Measurements from ENCODE around the gene AGK. TPM values are rescaled to one million over a fixed set of nuclear protein-coding genes. Genes with fewer than 3 reads are reported as not detected.

Gene AGK
- total RNA-seq, 2 experiments from 2014 or later = 110 TPM

- ChIA-PET POLR2A (no interaction called here), CTCF (interaction anchor here (1.4 kb wide), 1 partner anchor 31 kb away, joined by 3 read pairs; no protein-coding TSS in a partner anchor)
Observed at GRCh38 chr7:141697211-141697871, 146.1 kb downstream of the AGK start.

DNA sequence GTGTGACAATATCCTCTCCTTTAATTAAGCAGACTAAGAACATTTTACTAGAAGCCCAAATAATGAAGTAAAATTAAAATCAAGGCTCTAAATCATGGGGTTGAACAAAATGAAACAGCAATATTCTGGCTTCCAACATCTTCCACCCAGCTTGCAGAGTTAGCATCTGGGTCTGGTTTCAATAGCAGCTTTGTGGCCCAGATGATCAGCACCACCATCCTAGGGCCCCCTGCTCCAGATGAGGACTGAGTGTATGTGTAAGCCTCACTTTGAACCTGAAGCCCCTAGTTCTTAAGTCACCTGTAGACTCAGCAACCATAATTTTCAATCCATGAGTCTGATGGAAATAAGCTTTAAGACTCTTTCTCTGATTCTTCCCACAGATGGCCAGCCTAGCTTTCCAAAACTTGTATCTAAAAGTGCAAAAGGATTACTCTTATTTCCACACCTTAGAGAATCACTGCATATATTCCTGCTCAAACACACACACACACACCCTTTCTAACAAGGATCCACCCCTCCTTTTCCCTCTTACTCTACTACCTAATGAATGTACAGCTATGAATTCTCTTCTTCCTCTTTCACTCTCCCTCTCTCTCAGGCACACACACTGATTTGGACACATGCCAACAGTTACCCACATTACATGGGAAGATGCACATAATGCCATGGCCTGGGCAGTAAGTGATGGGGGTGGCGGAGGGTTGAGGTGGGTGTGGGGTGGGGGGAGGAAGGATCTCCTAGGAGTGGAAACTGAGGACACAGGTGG is 147.2 kb downstream of the AGK start:
- POLR2A ChIA-PET = no interaction called here
- CTCF ChIA-PET = interaction anchor here (1.4 kb wide), 1 partner anchor 40 kb away, joined by 4 read pairs; the partner anchor contains the start of gene SSBP1

- POLR2A ChIA-PET = no interaction called here
- CTCF ChIA-PET = no interaction called here
Observed at GRCh38 chr7:141699860-141700259, 148.7 kb downstream of the AGK start.

DNA sequence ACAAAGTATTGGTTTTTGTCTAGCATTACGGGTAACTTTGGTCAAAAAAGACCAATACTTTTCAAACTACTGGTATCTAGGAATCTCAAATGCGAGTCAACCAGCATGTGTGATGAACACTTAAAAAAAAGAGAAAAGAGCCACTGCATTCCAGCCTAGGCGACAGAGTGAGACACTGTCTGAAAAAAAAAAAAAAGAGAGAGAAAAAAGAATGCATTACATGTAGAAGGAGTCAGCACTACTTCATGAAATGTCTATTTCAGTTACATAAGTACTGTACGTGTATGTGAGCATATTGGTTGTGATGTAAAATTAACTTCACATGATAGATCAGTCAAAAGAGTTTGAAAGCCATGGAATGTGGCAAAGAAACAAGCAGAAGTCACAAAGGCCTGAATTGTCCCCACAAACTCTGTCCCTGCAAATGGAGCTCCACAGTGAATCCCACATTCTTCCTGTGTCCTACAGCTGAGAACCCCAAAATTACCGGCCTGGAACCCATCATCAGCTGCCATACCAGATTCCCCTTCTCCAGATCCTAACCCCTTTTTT is 149.2 kb downstream of the AGK start:
- ChIA-PET POLR2A (no interaction called here), CTCF (interaction anchor here (2.1 kb wide), 1 partner anchor 38 kb away, joined by 9 read pairs; the partner anchor contains the start of gene SSBP1)

DNA sequence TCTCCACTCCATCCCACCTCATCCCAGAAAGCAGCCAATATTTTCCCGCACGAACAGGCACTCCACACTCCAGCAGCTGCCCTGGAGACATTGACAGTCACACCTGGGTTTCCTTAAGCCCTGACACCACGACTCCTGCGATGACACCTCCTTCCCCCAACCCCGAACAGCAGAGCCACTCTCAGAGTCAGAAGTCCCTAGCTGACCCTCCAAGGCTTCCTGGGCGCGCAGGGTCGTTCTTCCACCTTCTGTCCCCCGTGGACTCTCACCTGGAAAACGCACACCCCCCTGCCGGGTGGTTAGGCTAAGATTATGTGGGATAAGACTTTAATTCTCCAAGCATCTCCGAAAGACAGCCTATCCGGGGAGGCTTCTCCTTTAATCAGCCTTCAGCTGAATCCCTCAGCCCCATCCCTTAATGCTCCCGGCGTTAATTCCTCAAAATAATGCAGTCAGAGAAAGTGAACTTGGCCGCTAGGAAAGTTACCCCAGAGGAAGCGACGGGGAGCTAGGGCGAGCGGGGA is 149.7 kb downstream of the AGK start:
- POLR2A ChIA-PET = interaction anchor here (0.7 kb wide), 1 partner anchor 38 kb away, joined by 3 read pairs; no protein-coding TSS in a partner anchor
- CTCF ChIA-PET = interaction anchor here (0.6 to 2.1 kb wide), 3 partner anchors 37 to 451 kb away, joined by 3 to 9 read pairs (median 6); partner anchors contain the start of gene SSBP1

GRCh38 chr7:141701489-141702046 is 150.4 kb downstream of the AGK start:
- POLR2A ChIA-PET = interaction anchor here (0.7 kb wide), 1 partner anchor 38 kb away, joined by 3 read pairs; no protein-coding TSS in a partner anchor
- CTCF ChIA-PET = interaction anchor here (0.6 to 2.1 kb wide), 3 partner anchors 37 to 451 kb away, joined by 3 to 9 read pairs (median 6); partner anchors contain the start of gene SSBP1

DNA sequence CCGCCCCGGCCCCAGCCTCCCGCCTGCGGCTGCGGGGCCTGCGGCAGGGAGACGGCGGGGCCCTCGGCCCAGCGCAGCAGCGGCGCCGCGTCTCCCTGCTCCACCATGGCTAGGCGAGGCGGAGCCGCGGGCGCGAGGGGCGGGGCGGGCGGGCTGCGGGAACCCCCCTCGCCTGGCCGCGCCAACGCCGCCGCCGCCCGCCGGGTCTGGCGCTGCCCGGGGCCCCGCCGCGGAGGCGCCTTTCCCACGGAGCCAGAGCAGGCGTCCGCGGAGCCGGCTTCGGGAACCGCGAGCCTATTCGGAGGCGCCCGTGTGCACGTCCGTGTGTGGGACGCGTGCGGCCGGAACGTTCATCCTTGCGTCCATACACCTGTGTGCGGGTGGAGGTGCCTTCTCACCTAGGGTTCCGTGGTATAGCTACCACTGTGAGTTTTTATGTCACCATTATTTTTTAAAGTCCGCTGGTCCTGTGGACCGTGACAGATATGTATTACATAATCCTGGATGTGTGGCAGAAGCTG is 150.9 kb downstream of the AGK start, which contains the start of gene DENND11:
DENND11 (minus strand) TSS at position 120 of the 521 bp plus-strand sequence; CDS start at position 107, 13 bp downstream.
- ChIA-PET CTCF (interaction anchor here (1.5 to 2.1 kb wide), 3 partner anchors 11 to 47 kb away, joined by 4 to 9 read pairs (median 6); partner anchors contain the start of gene SSBP1), POLR2A (interaction anchor here (0.8 kb wide), 1 partner anchor 36 kb away, joined by 4 read pairs; the partner anchor contains the start of gene SSBP1)

- ChIA-PET POLR2A (interaction anchor here (0.8 kb wide), 1 partner anchor 35 kb away, joined by 4 read pairs; the partner anchor contains the start of gene SSBP1), CTCF (interaction anchor here (1.5 kb wide), 1 partner anchor 11 kb away, joined by 4 read pairs; no protein-coding TSS in a partner anchor)
Observed at GRCh38 chr7:141702892-141703291, 151.7 kb downstream of the AGK start.

DNA sequence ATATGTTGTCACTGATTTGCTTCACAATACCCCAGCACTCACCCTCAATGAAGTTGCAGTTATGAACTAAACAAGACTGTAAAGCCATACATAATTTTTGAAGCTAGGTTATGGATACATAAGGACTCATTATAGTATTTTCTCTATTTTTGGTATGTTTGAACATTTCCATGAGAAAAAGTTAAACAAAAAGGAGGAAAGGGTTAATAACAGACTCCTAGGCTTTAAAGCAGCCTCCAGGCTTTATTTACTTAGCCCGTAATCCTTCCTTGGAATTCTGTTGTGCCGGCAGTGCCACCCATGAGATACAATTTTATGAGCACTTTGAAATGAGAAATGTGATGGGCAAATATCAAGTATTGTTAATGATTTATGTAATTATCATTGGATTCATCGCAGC is 152.9 kb downstream of the AGK start:
- ChIA-PET POLR2A (no interaction called here), CTCF (interaction anchor here (0.9 kb wide), 1 partner anchor 34 kb away, joined by 3 read pairs; the partner anchor contains the start of gene SSBP1)

- ChIA-PET POLR2A (no interaction called here), CTCF (interaction anchor here (0.9 kb wide), 1 partner anchor 33 kb away, joined by 3 read pairs; the partner anchor contains the start of gene SSBP1)
Observed at GRCh38 chr7:141704741-141705140, 153.5 kb downstream of the AGK start.

Other genes with a start within 250 kb of the AGK start
- 10 to 100 TPM; 25.1 to 26.4 TPM for gene DENND11, start 150.8 kb downstream of the AGK start, total RNA-seq
- not detected for gene WEE2, start 156.9 kb downstream of the AGK start, total RNA-seq
- gene SSBP1, start 186.9 kb downstream of the AGK start, total RNA-seq = 100 to 1,000 TPM; 259 to 280 TPM
- under 1 TPM; 0.88 to 0.89 TPM for gene TAS2R3, start 212.7 kb downstream of the AGK start, total RNA-seq
- gene TAS2R4, start 225.3 kb downstream of the AGK start, total RNA-seq = 1 to 10 TPM in 1 of 2 experiments, under 1 TPM in 1; 0.69 to 1.2 TPM
- 1 to 10 TPM in 1 of 2 experiments, under 1 TPM in 1; 0.84 to 1.6 TPM for gene TAS2R5, start 238.8 kb downstream of the AGK start, total RNA-seq